ENCODE results near the gene SSU72.

DNA sequence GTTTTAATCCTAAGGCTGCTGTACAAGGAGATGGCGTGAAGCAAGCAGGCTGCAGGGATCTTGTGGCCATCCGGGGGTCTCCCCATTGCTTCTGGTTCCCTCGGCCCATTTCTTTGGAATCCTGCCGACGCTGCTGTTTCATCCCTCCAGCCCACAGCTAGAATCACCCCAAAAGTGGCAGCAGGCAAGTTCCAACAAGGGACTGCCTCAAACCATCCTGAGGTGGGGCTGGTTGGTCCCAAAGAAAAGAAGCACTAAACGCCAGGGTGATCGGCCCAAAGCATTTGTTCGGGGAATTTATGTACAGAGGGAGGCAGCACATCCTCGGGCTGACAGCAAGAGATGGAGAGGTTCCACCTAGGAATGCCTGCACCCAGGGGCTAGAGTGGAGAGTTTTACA, 36.1 kb upstream of the SSU72 start:
- TF ChIP-seq, protein P1, sequence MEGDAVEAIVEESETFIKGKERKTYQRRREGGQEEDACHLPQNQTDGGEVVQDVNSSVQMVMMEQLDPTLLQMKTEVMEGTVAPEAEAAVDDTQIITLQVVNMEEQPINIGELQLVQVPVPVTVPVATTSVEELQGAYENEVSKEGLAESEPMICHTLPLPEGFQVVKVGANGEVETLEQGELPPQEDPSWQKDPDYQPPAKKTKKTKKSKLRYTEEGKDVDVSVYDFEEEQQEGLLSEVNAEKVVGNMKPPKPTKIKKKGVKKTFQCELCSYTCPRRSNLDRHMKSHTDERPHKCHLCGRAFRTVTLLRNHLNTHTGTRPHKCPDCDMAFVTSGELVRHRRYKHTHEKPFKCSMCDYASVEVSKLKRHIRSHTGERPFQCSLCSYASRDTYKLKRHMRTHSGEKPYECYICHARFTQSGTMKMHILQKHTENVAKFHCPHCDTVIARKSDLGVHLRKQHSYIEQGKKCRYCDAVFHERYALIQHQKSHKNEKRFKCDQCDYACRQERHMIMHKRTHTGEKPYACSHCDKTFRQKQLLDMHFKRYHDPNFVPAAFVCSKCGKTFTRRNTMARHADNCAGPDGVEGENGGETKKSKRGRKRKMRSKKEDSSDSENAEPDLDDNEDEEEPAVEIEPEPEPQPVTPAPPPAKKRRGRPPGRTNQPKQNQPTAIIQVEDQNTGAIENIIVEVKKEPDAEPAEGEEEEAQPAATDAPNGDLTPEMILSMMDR (IDR thresholded peaks at IDR 0.05): no peak
- TF ChIP-seq POLR2A (IDR thresholded peaks at IDR 0.05): no peak

Measured in uterus (tissue), 2 donors.